DND-41 (cell line): ENCODE results near the gene MSL2.

Experiments used
- CTCF ChIP-seq: IDR thresholded peaks from 2 replicates; pipeline ENCODE4 v1.5.1; 2012; ENCODE audit warnings: borderline replicate concordance, low read length, moderate library complexity, mild to moderate bottlenecking; ENCODE audit not compliant: poor library complexity, severe bottlenecking; ENCODE audit errors: extremely low read depth
- EZH2 ChIP-seq: IDR thresholded peaks from 3 replicates; pipeline ENCODE4 v1.6.1; 2012; ENCODE audit warnings: borderline replicate concordance, low read depth, mild to moderate bottlenecking, moderate library complexity, low read length, inconsistent platforms; ENCODE audit not compliant: severe bottlenecking

GRCh38 chr3:136211547-136211946 is 15.4 kb upstream of the MSL2 start:
- no peak for TF ChIP-seq CTCF
- TF ChIP-seq EZH2 = no peak
